Measurements from ENCODE around the gene RNF128.
"Not testable (repeated sequence)": the region's sequence is repeated elsewhere in the genome, so short reads cannot be mapped to it uniquely, and the experiment has no call there.

The RNF128 gene

DNA sequence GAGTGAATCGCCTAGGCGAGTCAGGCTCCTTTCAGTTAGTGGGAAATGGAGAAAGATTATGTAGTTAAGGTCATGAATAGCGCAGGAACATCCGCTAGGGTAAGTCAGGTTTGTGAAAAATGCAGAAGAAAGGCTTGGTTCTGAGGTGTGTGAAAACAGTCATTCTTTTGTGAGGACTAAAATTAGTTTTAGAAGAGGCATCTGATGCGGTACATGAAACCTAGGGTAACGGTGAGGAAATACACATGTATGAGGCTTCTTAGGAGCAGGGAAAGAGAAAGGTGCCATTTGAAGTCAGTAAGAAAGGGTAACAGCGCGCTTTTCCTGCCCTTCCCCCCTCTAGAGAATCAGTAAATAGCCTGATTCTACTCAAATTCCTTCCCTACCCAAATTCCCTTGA, 570 bp upstream of the RNF128 start:
- Mint-ChIP-seq H3K4me1 (no peaks in the 10 kb centered on the region), H3K9me3 (no peaks in the 10 kb centered on the region), H3K36me3 (ENCODE audit: low read depth) (no peaks in the 10 kb centered on the region), H3K27me3 (peaks cover 27% of the 10 kb centered on the region), H3K4me3 (peak overlapping the region; percentile 55), H3K27ac (no peak overlapping the region)
- no peak for DNase-seq
- no peak for ATAC-seq

DNA sequence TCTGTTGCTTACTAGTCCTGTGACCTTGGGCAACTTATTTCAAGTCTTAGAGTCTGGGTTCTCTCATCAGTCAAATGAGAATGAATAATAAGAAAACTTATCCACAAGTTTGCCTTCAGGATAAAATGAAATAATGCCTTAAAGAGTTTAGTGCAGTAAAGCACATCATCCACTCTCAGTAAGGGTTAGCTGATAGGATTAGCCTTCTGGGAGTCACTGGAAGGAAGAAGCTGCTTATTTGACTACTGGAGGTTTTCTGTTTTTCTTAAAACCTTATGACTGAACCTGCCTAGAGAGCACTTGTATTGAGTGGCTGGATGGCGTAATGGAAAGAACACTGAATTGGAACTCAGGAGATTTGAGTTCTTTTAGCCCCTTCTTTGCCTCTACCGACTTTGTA, 1.8 kb downstream of the RNF128 start:
- ATAC-seq (no peak), DNase-seq (no peak)
- Mint-ChIP-seq H3K27me3 (peaks cover 29% of the 10 kb centered on the region), H3K4me3 (no peak overlapping the region), H3K9me3 (no peaks in the 10 kb centered on the region), H3K36me3 (ENCODE audit: low read depth) (no peaks in the 10 kb centered on the region), H3K4me1 (no peaks in the 10 kb centered on the region), H3K27ac (no peak overlapping the region)

GRCh38 chrX:106730401-106730800, 3.9 kb downstream of the RNF128 start:
- H3K27ac Mint-ChIP-seq = no peak overlapping the region
- H3K27me3 Mint-ChIP-seq = peaks cover 18% of the 10 kb centered on the region
- H3K36me3 Mint-ChIP-seq (ENCODE audit: low read depth) = no peaks in the 10 kb centered on the region
- H3K4me1 Mint-ChIP-seq = no peaks in the 10 kb centered on the region
- H3K9me3 Mint-ChIP-seq = no peaks in the 10 kb centered on the region
- no peak for ATAC-seq
- no peak for DNase-seq
- no peak overlapping the region for H3K4me3 Mint-ChIP-seq

DNA sequence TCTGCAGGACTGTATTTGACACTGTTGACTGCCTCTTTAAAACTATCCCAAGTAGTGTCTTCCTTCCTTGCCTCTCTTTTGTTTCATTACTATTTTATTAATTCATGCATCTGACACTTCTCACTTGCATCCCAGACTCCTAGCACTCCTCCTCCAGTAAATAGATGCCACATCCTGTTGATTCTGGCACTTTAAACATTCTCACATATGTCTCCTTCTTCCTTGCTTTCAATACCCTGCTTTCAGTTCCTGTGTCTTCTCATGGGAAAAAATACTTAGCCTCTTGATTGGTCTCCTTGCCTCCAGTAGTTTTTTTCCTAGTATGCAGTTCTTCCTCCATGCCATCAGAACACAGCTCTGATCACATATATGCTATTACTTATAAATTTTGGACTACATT, 5.1 kb downstream of the RNF128 start:
- H3K27me3 Mint-ChIP-seq = peaks cover 13% of the 10 kb centered on the region
- no peaks in the 10 kb centered on the region for H3K36me3 Mint-ChIP-seq (ENCODE audit: low read depth)
- no peak for DNase-seq
- no peaks in the 10 kb centered on the region for H3K9me3 Mint-ChIP-seq
- H3K27ac Mint-ChIP-seq = no peak overlapping the region
- ATAC-seq = no peak
- H3K4me1 Mint-ChIP-seq = no peaks in the 10 kb centered on the region
- H3K4me3 Mint-ChIP-seq = no peak overlapping the region

GRCh38 chrX:106734827-106735226, 8.3 kb downstream of the RNF128 start:
- Mint-ChIP-seq H3K9me3 (no peaks in the 10 kb centered on the region), H3K4me1 (no peaks in the 10 kb centered on the region), H3K27me3 (peaks cover 4% of the 10 kb centered on the region), H3K36me3 (ENCODE audit: low read depth) (no peaks in the 10 kb centered on the region), H3K27ac (no peak overlapping the region), H3K4me3 (no peak overlapping the region)
- no peak for ATAC-seq
- no peak for DNase-seq

DNA sequence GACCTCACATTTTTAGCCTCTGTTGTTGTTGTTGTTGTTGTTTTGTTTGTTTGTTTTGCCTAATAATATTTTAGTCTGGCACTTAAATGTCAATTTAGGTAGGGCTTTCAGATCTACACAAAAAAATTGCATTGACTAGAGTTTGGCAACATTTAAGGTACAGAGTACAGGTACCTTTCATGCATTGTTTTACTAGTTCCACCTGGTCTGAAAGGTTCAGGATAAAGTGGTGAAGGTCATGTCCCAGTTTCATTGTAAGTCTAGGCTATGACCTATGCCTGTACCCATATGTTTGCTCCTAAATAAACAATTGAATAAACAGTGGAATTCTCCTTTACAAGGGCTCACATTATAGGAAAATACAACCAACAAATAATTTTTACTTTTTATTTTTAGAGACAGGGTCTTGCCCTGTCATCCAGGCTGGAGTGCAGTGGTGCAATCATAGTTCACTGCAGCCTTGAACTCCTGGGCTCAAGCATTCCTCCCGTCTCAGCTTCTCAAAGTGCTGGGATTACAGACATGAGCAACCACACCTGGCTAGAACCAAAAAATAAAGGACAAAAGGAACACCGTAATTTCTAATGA, 13.8 kb downstream of the RNF128 start:
- Mint-ChIP-seq H3K27me3 (peaks cover 2% of the 10 kb centered on the region), H3K27ac (no peak overlapping the region), H3K36me3 (ENCODE audit: low read depth) (no peaks in the 10 kb centered on the region), H3K9me3 (no peaks in the 10 kb centered on the region), H3K4me1 (no peaks in the 10 kb centered on the region), H3K4me3 (no peak overlapping the region)
- ATAC-seq (no peak), DNase-seq (no peak)

DNA sequence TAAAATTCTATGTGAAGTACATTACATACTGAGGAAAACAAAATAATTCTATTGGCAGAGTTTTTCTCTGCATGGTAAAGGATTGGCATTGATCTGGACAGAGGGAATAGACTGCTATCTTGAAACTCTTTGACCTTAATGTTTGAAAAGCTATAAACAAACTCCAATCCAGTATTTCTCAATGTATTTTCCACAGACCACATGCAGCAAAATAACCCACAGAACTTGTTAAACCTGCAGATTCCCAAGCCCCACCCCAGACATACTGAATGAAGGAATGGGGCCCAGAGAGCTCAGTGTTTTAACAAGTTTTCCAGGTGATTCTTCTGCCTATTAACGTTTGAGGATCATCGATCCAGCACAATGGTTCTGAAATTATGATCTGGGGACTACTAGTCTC, 15.7 kb downstream of the RNF128 start:
- DNase-seq (no peak), ATAC-seq (no peak)
- Mint-ChIP-seq H3K4me1 (no peaks in the 10 kb centered on the region), H3K27ac (no peak overlapping the region), H3K36me3 (ENCODE audit: low read depth) (no peaks in the 10 kb centered on the region), H3K4me3 (no peak overlapping the region), H3K9me3 (no peaks in the 10 kb centered on the region), H3K27me3 (peaks cover 2% of the 10 kb centered on the region)

DNA sequence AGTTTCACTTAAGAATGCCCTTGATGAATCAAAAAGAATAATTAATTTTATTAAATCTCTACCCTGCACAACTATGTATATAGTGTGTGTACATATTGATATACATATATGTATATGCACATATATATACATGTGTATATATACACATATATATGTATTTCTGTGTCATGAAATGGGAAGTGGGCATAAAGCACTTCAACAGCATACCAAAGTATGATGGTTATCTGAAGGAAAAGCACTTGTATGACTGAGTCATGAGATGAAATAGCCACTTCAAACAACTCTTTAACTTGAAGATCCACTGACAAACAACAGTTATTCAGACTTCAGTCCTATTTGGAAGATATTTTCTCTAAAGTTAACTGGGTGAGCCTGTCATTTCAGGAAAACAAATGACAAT, 16.3 kb downstream of the RNF128 start:
- no peaks in the 10 kb centered on the region for H3K4me1 Mint-ChIP-seq
- no peak overlapping the region for H3K4me3 Mint-ChIP-seq
- H3K36me3 Mint-ChIP-seq (ENCODE audit: low read depth) = no peaks in the 10 kb centered on the region
- H3K27ac Mint-ChIP-seq = no peak overlapping the region
- ATAC-seq (no peak), DNase-seq (no peak)
- H3K9me3 Mint-ChIP-seq = no peaks in the 10 kb centered on the region
- peaks cover 2% of the 10 kb centered on the region for H3K27me3 Mint-ChIP-seq

- H3K4me3 Mint-ChIP-seq = no peak overlapping the region
- no peak for ATAC-seq
- H3K4me1 Mint-ChIP-seq = no peaks in the 10 kb centered on the region
- no peak for DNase-seq
- peaks cover 5% of the 10 kb centered on the region for H3K27me3 Mint-ChIP-seq
- no peaks in the 10 kb centered on the region for H3K36me3 Mint-ChIP-seq (ENCODE audit: low read depth)
- H3K9me3 Mint-ChIP-seq = peaks cover 5% of the 10 kb centered on the region
- H3K27ac Mint-ChIP-seq = no peak overlapping the region
Measured at GRCh38 chrX:106748377-106748776, 21.9 kb downstream of the RNF128 start.

GRCh38 chrX:106751407-106751806, 24.9 kb downstream of the RNF128 start:
- Mint-ChIP-seq H3K27ac (no peak overlapping the region), H3K4me1 (no peaks in the 10 kb centered on the region), H3K36me3 (ENCODE audit: low read depth) (no peaks in the 10 kb centered on the region), H3K9me3 (peaks cover 5% of the 10 kb centered on the region), H3K4me3 (no peak overlapping the region), H3K27me3 (peaks cover 8% of the 10 kb centered on the region)
- ATAC-seq (no peak), DNase-seq (no peak)

DNA sequence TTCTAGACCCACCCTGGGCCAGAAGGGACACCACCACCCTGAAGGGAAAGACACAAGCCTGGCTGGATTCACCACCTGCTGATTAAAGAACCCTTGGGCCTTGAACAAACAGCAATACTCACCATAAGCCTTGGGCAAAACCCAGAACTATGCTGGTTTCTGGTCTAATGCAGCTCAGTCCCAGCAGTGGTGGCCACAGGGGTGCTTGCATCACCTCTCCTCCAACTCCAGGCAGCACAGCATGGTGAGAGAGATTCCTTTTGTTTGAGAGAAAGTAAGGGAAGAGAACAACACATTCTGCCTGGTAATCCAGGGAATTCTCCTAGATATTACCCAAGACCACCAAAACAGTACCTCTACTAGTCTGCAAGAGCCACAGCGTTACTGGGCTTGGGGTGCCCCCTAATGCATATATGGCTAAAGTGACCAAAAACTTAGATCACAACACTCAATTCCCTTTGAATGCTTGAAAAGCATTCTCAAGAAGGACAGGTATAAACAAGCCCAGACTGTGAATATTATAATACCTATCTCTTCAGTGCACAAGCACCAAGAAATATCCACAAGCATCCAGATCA, 25.7 kb downstream of the RNF128 start:
- H3K4me3 Mint-ChIP-seq = no peak overlapping the region
- no peak overlapping the region for H3K27ac Mint-ChIP-seq
- H3K9me3 Mint-ChIP-seq = peaks cover 5% of the 10 kb centered on the region
- peaks cover 8% of the 10 kb centered on the region for H3K27me3 Mint-ChIP-seq
- ATAC-seq (no peak), DNase-seq (no peak)
- no peaks in the 10 kb centered on the region for H3K36me3 Mint-ChIP-seq (ENCODE audit: low read depth)
- no peaks in the 10 kb centered on the region for H3K4me1 Mint-ChIP-seq

DNA sequence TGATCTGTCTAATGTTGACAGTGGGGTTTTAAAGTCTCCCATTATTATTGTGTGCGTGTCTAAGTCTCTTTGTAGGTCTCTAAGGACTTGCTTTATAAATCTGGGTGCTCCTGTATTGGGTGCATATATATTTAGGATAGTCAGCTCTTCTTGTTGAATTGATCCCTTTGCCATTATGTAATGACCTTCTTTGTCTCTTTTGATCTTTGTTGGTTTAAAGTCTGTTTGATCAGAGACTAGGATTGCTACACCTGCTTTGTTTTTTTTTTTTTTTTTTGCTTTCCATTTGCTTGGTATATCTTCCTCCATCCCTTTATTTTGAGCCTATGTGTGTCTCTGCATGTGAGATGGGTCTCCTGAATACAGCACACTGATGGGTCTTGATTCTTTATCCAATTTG, 42.8 kb downstream of the RNF128 start:
- not testable (repeated sequence) for ATAC-seq; H3K27me3 Mint-ChIP-seq; H3K27ac Mint-ChIP-seq; H3K4me1 Mint-ChIP-seq; H3K36me3 Mint-ChIP-seq (ENCODE audit: low read depth); H3K9me3 Mint-ChIP-seq; H3K4me3 Mint-ChIP-seq; DNase-seq

GRCh38 chrX:106774981-106775380, 48.5 kb downstream of the RNF128 start:
- no peak for ATAC-seq
- Mint-ChIP-seq H3K4me1 (no peaks in the 10 kb centered on the region), H3K36me3 (ENCODE audit: low read depth) (no peaks in the 10 kb centered on the region), H3K27me3 (peaks cover 4% of the 10 kb centered on the region), H3K27ac (no peak overlapping the region), H3K9me3 (no peaks in the 10 kb centered on the region), H3K4me3 (no peak overlapping the region)
- no peak for DNase-seq

DNA sequence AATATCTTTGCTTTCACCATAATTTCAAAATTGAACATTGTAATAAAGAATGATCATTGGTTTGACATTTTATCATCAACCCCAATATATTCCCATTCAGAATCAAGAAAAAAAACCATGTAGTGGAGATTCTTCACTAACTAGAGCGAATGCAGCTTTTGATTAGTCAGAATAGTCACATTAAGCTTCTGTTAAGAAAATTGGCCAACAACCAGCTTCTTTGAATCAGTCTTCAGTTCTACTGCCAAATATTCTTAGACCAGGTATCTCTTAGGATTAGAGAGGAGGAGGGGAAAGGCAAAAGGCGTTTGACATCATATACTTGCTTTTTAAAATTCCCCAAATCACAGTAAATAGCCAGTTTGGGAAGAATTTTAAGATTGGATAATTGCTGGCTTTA, 53.8 kb downstream of the RNF128 start:
- Mint-ChIP-seq H3K27ac (no peak overlapping the region), H3K4me1 (no peaks in the 10 kb centered on the region), H3K4me3 (no peak overlapping the region), H3K9me3 (no peaks in the 10 kb centered on the region), H3K36me3 (ENCODE audit: low read depth) (no peaks in the 10 kb centered on the region), H3K27me3 (no peaks in the 10 kb centered on the region)
- ATAC-seq (no peak), DNase-seq (no peak)

GRCh38 chrX:106780664-106781377, 54.3 kb downstream of the RNF128 start:
- no peak for ATAC-seq

More at GRCh38 chrX:106780664-106781377, 54.3 kb downstream of the RNF128 start:
- Mint-ChIP-seq H3K27me3 (no peaks in the 10 kb centered on the region), H3K4me3 (no peak overlapping the region), H3K9me3 (no peaks in the 10 kb centered on the region), H3K27ac (no peak overlapping the region), H3K36me3 (ENCODE audit: low read depth) (no peaks in the 10 kb centered on the region), H3K4me1 (no peaks in the 10 kb centered on the region)
- DNase-seq = no peak

Measured in activated naive CD8-positive, alpha-beta T cell treated with anti-CD3 and anti-CD28 coated beads, Interleukin-2, amount 50 U/mL, for 24 hours (primary cell).